C4-2B (cell line): ENCODE data around the gene GLB1L2.

Source experiments
- CTCF ChIP-seq: fragments of 450-650 bp; conservative IDR thresholded peaks from 2 replicates; pipeline ENCODE4 v1.5.1; 2017; ENCODE audit warnings: mild to moderate bottlenecking
- ZFX ChIP-seq: fragments of 450-650 bp; IDR thresholded peaks from 2 replicates; pipeline ENCODE4 v1.6.1; 2017

- no peak for TF ChIP-seq CTCF
- TF ChIP-seq ZFX = no peak
Observed at GRCh38 chr11:134398644-134399292, 67.0 kb downstream of the GLB1L2 start.
